ENCODE measurements around the gene ZNF17.
"Not testable (repeated sequence)": the region's sequence is repeated elsewhere in the genome, so short reads cannot be mapped to it uniquely, and the experiment has no call there.

ZNF17 gene

GRCh38 chr19:57410877-57411671, at the start of gene ZNF17:
TSS of gene ZNF17 (plus strand) at chr19:57411161. CDS start at chr19:57413616, 2,455 bp downstream.
- peak within 1 kb of the TSS; percentile 97 to 98 for H3K4me3 ChIP-seq (replicated peaks in 1 of 2; ENCODE audit: low read depth in 2 of 2, low read length in 2 of 2)
- peak; percentile 95 for DNase-seq (ENCODE audit: low read depth in 2 of 2)
- TF ChIP-seq, protein P1, sequence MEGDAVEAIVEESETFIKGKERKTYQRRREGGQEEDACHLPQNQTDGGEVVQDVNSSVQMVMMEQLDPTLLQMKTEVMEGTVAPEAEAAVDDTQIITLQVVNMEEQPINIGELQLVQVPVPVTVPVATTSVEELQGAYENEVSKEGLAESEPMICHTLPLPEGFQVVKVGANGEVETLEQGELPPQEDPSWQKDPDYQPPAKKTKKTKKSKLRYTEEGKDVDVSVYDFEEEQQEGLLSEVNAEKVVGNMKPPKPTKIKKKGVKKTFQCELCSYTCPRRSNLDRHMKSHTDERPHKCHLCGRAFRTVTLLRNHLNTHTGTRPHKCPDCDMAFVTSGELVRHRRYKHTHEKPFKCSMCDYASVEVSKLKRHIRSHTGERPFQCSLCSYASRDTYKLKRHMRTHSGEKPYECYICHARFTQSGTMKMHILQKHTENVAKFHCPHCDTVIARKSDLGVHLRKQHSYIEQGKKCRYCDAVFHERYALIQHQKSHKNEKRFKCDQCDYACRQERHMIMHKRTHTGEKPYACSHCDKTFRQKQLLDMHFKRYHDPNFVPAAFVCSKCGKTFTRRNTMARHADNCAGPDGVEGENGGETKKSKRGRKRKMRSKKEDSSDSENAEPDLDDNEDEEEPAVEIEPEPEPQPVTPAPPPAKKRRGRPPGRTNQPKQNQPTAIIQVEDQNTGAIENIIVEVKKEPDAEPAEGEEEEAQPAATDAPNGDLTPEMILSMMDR (IDR thresholded peaks at IDR 0.05; ENCODE audit: low read depth, low read length): no peak

- TF ChIP-seq, protein P1 (IDR thresholded peaks at IDR 0.05; ENCODE audit: low read depth, low read length): no peak
- H3K4me3 ChIP-seq (replicated peaks in 1 of 2; ENCODE audit: low read depth in 2 of 2, low read length in 2 of 2): peak overlapping the region; percentile 43 to 50
- no peak for DNase-seq (ENCODE audit: low read depth in 2 of 2)
Measured at GRCh38 chr19:57362419-57362818, 48.5 kb upstream of the ZNF17 start.

GRCh38 chr19:57362997-57363687, 47.8 kb upstream of the ZNF17 start, which contains the start of the genes TRAPPC2B and ZNF547:
TSS of gene TRAPPC2B (plus strand) at chr19:57363551. CDS start at chr19:57364834, 1,283 bp downstream.
TSS of gene ZNF547 (plus strand) at chr19:57363551. CDS start at chr19:57368556, 5,005 bp downstream.
- peak; percentile 100 for DNase-seq (ENCODE audit: low read depth in 2 of 2)
- H3K4me3 ChIP-seq (replicated peaks in 1 of 2; ENCODE audit: low read depth in 2 of 2, low read length in 2 of 2): peak within 1 kb of the TSS; percentile 67 to 85
- TF ChIP-seq, protein P1 (IDR thresholded peaks at IDR 0.05; ENCODE audit: low read depth, low read length): no peak

- TF ChIP-seq, protein P1 (IDR thresholded peaks at IDR 0.05; ENCODE audit: low read depth, low read length): no peak
- peak in 1 of 2 donors; percentile 11 for DNase-seq (ENCODE audit: low read depth in 2 of 2)
- H3K4me3 ChIP-seq (replicated peaks in 1 of 2; ENCODE audit: low read depth in 2 of 2, low read length in 2 of 2): peak overlapping the region; percentile 67 to 85
Measured at GRCh38 chr19:57363688-57364181, 47.2 kb upstream of the ZNF17 start.

DNA sequence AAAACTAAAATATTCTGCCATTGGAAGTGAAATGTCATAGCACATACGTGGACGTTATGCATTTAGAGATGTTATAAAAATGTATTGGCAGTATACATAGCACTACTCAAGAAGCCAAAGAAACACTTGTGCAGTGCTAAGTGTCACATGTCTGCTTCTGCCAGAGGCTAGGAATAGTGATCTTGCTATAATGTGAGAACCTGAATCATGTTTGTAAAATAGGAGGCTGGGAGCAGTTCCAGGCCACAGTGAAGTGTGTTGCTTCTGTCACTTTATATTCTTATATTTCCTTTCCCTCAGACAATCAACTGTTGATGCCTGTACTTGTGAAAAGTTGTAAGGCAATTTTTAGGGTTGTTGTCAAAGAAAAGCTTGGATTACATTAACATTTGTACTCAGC, 44.2 kb upstream of the ZNF17 start:
- TF ChIP-seq, protein P1 (IDR thresholded peaks at IDR 0.05; ENCODE audit: low read depth, low read length): no peak
- DNase-seq (ENCODE audit: low read depth in 2 of 2): no peak
- H3K4me3 ChIP-seq (replicated peaks in 1 of 2; ENCODE audit: low read depth in 2 of 2, low read length in 2 of 2): no peak overlapping the region

DNA sequence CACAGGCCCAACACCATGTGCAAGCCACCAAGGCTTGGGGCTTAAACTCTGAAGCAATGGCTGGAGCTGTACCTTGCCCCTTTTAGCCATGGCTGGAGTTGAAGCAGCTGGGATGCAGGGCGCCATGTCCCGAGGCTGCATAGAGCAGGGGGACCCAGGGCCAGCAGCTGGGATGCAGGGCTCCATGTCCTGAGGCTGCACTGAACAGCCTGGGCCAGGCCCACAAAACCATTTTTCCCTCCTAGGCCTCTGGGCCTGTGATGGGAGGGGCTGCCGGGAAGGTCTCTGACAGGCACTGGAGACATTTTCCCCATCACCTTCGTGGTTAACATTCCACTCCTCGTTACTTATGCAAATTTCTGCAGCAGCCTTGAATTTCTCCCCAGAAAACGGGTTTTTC, 36.8 kb upstream of the ZNF17 start:
- TF ChIP-seq, protein P1 (IDR thresholded peaks at IDR 0.05; ENCODE audit: low read depth, low read length): no peak
- no peak for DNase-seq (ENCODE audit: low read depth in 2 of 2)
- H3K4me3 ChIP-seq (replicated peaks in 1 of 2; ENCODE audit: low read depth in 2 of 2, low read length in 2 of 2): no peak overlapping the region

DNA sequence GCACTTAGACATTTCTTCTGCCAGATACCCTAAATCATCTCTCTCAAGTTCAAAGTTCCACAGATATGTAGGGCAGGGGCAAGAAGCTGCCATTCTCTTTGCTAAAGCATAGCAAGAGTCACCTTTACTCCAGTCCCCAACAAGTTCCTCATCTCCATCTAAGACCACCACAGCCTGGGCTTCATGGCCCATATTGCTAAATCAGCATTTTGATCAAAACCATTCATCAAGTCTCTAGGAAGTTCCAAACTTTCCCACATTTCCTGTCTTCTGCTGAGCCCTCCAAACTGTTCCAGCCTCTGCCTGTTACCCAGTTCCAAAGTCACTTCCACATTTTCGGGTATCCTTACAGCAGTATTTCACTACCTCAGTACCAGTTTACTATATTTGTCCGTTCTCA, 36.3 kb upstream of the ZNF17 start:
- not testable (repeated sequence) for DNase-seq (ENCODE audit: low read depth in 2 of 2); H3K4me3 ChIP-seq (replicated peaks in 1 of 2; ENCODE audit: low read depth in 2 of 2, low read length in 2 of 2)

Data from cardiac fibroblast (primary cell).